AG10803 (cell line): Measurements from ENCODE around the gene NTN4.

Source experiments
- DNase-seq: peaks from one replicate; pipeline ENCODE4 v3.0.0; 2010; ENCODE audit warnings: low read depth
- H3K4me3 ChIP-seq: 2 replicates; pipeline ENCODE4 v1.5.1; 2011; ENCODE audit warnings: mild to moderate bottlenecking, low read length, control low read depth
- CTCF ChIP-seq: conservative IDR thresholded peaks from 2 replicates; pipeline ENCODE4 v1.5.1; 2011; ENCODE audit warnings: mild to moderate bottlenecking, low read length, control low read depth, inconsistent platforms

NTN4 gene

GRCh38 chr12:95674631-95675030 lies 115.9 kb downstream of the NTN4 start:
- DNase-seq = peak; percentile 8
- no peak for TF ChIP-seq CTCF
- H3K4me3 ChIP-seq = no peak overlapping the region

GRCh38 chr12:95674163-95674562 lies 116.4 kb downstream of the NTN4 start:
- DNase-seq = no peak
- H3K4me3 ChIP-seq = no peak overlapping the region

GRCh38 chr12:95673576-95673975 lies 117.0 kb downstream of the NTN4 start:
- DNase-seq = no peak
- H3K4me3 ChIP-seq = no peak overlapping the region
- TF ChIP-seq CTCF = no peak

More at GRCh38 chr12:95674163-95674562, 116.4 kb downstream of the NTN4 start:
- no peak for TF ChIP-seq CTCF

- H3K4me3 ChIP-seq = no peak overlapping the region
- DNase-seq = no peak
- TF ChIP-seq CTCF = no peak
Observed at GRCh38 chr12:95672166-95672565, 118.4 kb downstream of the NTN4 start.

GRCh38 chr12:95671265-95671664 lies 119.3 kb downstream of the NTN4 start:
- no peak for DNase-seq
- TF ChIP-seq CTCF = no peak

GRCh38 chr12:95663525-95663924 lies 127.0 kb downstream of the NTN4 start:
- DNase-seq = peak; percentile 36
- H3K4me3 ChIP-seq = no peak overlapping the region
- no peak for TF ChIP-seq CTCF

More at GRCh38 chr12:95671265-95671664, 119.3 kb downstream of the NTN4 start:
- H3K4me3 ChIP-seq = no peak overlapping the region

GRCh38 chr12:95661360-95661759 lies 129.2 kb downstream of the NTN4 start:
- no peak overlapping the region for H3K4me3 ChIP-seq
- TF ChIP-seq CTCF = no peak
- DNase-seq = no peak
